ENCODE results near the gene DCAKD.

The DCAKD gene, protein sequence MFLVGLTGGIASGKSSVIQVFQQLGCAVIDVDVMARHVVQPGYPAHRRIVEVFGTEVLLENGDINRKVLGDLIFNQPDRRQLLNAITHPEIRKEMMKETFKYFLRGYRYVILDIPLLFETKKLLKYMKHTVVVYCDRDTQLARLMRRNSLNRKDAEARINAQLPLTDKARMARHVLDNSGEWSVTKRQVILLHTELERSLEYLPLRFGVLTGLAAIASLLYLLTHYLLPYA

DNA sequence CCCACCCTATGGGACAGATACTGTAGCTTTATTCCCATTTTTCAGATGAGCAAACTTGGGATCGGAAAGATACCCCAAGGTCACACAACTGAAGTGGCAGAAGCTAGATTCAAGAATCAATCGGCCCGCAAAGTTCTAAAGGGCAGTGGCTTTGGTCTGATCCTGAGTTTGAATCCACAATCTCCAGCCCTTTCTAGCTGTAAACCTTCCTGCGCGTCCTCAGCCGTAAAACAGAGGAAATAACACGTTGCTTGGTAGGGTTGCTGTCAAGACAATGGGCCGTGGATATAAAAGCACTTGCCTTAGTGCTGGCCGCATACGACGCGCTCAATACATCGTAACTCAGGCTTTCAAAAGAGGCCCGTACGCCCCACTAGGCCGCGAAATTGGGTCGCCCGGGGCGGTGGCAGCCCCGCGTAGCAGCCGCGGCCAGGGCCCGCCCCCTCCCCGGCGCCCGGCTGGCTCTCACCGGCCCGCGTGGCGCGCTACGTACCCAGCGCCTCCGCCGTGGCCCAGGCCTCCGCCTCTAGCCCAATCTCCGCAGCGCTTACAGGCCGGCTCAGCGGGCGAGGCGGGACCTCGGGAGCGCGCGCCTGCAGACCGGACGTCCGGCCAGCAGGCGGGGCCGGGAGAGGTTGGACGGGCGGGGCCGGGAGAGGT, at the start of gene DCAKD:
TSS of gene DCAKD (minus strand) at position 573 of the 660 bp plus-strand sequence. CDS start 16,747 bp downstream, outside the sequence.
- peak within 1 kb of the TSS; percentile 58 to 61 for H3K4me3 ChIP-seq (replicated peaks in 1 of 2; ENCODE audit: low read depth in 2 of 2, low read length in 2 of 2)
- DNase-seq (ENCODE audit: low read depth in 2 of 2): peak; percentile 93 to 98
- TF ChIP-seq, protein P1, sequence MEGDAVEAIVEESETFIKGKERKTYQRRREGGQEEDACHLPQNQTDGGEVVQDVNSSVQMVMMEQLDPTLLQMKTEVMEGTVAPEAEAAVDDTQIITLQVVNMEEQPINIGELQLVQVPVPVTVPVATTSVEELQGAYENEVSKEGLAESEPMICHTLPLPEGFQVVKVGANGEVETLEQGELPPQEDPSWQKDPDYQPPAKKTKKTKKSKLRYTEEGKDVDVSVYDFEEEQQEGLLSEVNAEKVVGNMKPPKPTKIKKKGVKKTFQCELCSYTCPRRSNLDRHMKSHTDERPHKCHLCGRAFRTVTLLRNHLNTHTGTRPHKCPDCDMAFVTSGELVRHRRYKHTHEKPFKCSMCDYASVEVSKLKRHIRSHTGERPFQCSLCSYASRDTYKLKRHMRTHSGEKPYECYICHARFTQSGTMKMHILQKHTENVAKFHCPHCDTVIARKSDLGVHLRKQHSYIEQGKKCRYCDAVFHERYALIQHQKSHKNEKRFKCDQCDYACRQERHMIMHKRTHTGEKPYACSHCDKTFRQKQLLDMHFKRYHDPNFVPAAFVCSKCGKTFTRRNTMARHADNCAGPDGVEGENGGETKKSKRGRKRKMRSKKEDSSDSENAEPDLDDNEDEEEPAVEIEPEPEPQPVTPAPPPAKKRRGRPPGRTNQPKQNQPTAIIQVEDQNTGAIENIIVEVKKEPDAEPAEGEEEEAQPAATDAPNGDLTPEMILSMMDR (IDR thresholded peaks at IDR 0.05; ENCODE audit: low read depth, low read length): no peak

DNA sequence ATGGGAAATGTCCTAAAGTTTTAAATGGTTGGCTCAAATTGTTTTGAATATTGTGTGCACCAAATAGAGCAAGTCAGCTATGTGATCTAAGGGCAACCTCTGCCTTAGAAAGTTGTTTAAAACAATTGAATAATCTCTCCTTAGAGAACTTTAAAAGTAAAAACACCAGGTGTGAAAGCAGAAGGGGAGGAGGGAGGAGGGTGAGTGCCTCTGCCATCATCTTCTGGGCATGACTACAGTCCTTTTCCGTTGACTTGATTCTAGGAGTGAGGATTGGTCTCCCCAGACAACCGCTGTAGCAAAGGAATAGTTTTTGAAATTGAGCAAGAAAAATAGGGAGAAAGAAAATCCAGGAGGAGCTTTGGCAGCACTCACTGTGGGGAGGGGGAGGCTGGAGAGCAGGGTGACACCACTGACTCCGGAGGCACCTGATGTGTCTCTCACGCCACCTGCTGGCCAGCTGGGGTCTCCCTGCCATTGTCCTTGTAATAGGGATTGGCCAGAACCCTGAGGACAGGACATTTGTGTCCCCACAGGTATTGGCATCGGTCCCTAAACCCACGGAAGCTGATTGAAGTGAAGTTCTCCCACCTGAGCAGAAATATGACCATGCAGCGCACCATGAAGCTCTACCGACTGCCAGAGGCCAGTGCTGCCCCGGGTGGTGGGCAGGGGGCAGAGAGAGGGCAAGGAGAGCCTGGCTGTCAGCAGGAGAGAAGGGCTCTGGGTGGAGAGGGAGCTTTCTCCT, 47.6 kb upstream of the DCAKD start:
- H3K4me3 ChIP-seq (replicated peaks in 1 of 2; ENCODE audit: low read depth in 2 of 2, low read length in 2 of 2): no peak overlapping the region
- TF ChIP-seq, protein P1 (IDR thresholded peaks at IDR 0.05; ENCODE audit: low read depth, low read length): peak; percentile 89
- DNase-seq (ENCODE audit: low read depth in 2 of 2): peak; percentile 68 to 82

DNA sequence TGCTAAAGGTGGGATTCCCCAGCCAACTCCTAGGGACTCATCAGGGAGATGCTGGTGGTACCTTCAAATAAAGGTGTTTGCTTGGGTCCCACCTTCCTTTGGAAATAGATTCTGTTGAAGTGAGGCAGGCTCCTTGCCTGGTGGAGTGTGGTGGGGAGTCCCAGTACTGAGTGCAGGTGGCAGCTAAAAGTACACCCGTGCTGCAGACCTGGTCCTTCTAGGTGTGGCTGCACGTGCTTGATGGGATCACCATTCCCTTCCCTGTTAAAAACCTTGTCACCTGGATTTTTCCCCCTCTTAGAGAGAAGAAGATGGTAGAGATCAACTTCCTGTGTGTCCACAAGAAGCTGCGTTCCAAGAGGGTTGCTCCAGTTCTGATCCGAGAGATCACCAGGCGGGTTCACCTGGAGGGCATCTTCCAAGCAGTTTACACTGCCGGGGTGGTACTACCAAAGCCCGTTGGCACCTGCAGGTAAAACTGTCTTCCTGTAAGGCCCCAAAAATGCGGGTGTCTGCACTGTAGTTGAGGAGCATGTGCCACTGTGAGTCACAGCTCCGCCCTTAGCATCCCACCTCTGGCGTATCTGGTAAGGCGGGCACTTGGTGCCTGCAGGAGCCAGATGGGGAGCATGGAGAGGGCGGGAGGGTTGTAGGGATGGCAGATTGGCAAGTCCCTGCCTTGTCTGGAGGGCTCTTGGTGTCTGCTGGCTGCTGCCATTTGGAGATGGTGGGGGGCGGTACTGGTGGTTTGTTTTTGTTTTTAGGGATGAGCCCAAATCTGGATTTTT, 46.8 kb upstream of the DCAKD start:
- no peak overlapping the region for H3K4me3 ChIP-seq (replicated peaks in 1 of 2; ENCODE audit: low read depth in 2 of 2, low read length in 2 of 2)
- DNase-seq (ENCODE audit: low read depth in 2 of 2): no peak
- TF ChIP-seq, protein P1 (IDR thresholded peaks at IDR 0.05; ENCODE audit: low read depth, low read length): no peak

DNA sequence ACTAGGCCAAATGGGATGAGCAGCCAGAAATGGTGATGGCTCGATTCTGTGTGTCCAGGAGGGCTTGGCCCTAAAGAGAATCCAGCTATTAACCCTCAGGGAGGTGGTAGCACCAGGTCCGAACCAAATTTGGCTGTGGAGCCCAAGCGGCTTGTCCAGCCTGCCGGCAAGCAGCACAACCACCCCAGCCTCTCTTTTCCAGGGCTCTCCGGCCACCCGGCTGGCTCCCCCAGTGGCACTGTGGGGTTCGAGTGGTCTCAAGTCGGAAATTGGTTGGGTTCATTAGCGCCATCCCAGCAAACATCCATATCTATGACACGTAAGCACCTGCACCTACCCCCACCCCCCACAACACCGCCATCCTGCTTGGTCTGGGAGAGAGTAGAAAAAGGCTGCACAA, 45.5 kb upstream of the DCAKD start:
- DNase-seq (ENCODE audit: low read depth in 2 of 2): no peak
- TF ChIP-seq, protein P1 (IDR thresholded peaks at IDR 0.05; ENCODE audit: low read depth, low read length): no peak
- no peak overlapping the region for H3K4me3 ChIP-seq (replicated peaks in 1 of 2; ENCODE audit: low read depth in 2 of 2, low read length in 2 of 2)

DNA sequence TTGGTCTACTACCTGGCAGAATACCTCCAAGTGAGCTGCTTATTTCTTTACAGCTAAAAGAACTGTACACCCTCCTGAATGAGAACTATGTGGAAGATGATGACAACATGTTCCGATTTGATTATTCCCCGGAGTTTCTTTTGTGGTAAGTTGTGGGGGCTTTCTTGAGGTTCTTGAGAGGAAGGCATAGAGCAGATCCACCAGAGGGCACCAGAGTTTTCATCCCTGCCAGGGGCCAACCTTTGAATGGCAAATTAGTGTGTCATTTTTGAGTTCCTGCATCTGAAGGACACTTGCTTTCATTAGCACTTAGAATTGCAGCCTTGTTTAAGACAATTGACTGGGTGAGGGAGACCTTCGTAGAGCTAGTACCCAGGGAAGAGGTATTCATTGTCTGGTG, 44.7 kb upstream of the DCAKD start:
- TF ChIP-seq, protein P1 (IDR thresholded peaks at IDR 0.05; ENCODE audit: low read depth, low read length): peak; percentile 58
- DNase-seq (ENCODE audit: low read depth in 2 of 2): peak; percentile 50 to 57

DNA sequence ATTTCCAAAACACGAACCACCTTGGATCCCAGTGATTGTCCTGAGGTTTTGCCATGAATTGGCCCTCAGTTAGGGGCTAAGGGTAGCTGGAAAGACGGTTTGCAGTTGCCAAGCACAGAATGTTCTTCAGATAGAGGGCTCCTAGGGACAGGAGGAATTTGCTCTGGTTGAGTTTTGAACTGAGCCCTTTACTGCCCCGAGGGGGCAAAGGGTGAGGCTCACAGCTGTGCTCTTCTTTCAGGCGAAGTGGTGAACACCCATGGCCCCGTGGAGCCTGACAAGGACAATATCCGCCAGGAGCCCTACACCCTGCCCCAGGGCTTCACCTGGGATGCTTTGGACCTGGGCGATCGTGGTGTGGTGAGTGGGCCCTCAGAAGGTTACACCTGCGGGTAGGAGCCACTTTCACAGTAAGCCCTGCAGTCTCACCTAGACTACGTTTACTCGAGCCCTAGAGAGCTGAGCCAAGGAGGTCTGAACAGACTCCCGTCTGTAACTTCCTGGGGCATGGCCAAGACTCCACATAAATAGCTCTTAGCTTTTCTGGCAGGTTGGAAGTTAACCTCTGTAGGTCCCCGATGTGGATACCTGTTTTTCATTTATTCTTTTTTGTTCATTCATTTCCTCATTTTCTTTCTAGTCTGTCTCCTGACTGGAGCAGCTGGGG, 42.1 kb upstream of the DCAKD start:
- peak in 1 of 2 donors; percentile 48 for DNase-seq (ENCODE audit: low read depth in 2 of 2)
- TF ChIP-seq, protein P1 (IDR thresholded peaks at IDR 0.05; ENCODE audit: low read depth, low read length): no peak
- H3K4me3 ChIP-seq (replicated peaks in 1 of 2; ENCODE audit: low read depth in 2 of 2, low read length in 2 of 2): no peak overlapping the region

More for the DNA sequence above, 44.7 kb upstream of the DCAKD start:
- no peak overlapping the region for H3K4me3 ChIP-seq (replicated peaks in 1 of 2; ENCODE audit: low read depth in 2 of 2, low read length in 2 of 2)
